Stimulated activated naive B cell treated with anti-CD40 and anti-IgM and Interleukin-4, amounts not matched to agents 10 μg/mL and 1 μg/mL and 100 μg/mL, for 72 hours (primary cell): ENCODE data around the gene GABRG2.
"Not testable (repeated sequence)": the region's sequence is repeated elsewhere in the genome, so short reads cannot be mapped to it uniquely, and the experiment has no call there.

ENCODE experiments used
- ATAC-seq, 2 donors: fragments of 150-1000 bp; cut with Tn5 transposase; replicated peaks; 2 replicates each; pipeline ENCODE4 v1.10.0; 2021; ENCODE audit warnings: moderate library complexity in 1 of 2
- DNase-seq: peaks from one replicate; pipeline ENCODE4 v3.0.0; 2021
- H3K27ac Mint-ChIP-seq: one replicate; pipeline ENCODE4 v1.8.0; 2022; ENCODE audit warnings: mild to moderate bottlenecking, mixed read lengths
- H3K27me3 Mint-ChIP-seq, 2 donors: one replicate each; pipeline ENCODE4 v1.8.0; 2022; ENCODE audit warnings: mixed read lengths in 2 of 2
- H3K36me3 Mint-ChIP-seq, 2 donors: one replicate each; pipeline ENCODE4 v1.8.0; 2022; ENCODE audit warnings: mixed read lengths in 2 of 2, mild to moderate bottlenecking in 1 of 2
- H3K4me1 Mint-ChIP-seq, 2 donors: one replicate each; pipeline ENCODE4 v1.8.0; 2022; ENCODE audit warnings: mixed read lengths in 2 of 2, mild to moderate bottlenecking in 1 of 2
- H3K4me3 Mint-ChIP-seq, 2 donors: one replicate each; pipeline ENCODE4 v1.8.0; 2022; ENCODE audit warnings: mild to moderate bottlenecking in 2 of 2, mixed read lengths in 2 of 2, moderate library complexity in 1 of 2
- H3K9me3 Mint-ChIP-seq, 2 donors: one replicate each; pipeline ENCODE4 v1.8.0; 2022; ENCODE audit warnings: mixed read lengths in 2 of 2, mild to moderate bottlenecking in 1 of 2

GABRG2 gene

DNA sequence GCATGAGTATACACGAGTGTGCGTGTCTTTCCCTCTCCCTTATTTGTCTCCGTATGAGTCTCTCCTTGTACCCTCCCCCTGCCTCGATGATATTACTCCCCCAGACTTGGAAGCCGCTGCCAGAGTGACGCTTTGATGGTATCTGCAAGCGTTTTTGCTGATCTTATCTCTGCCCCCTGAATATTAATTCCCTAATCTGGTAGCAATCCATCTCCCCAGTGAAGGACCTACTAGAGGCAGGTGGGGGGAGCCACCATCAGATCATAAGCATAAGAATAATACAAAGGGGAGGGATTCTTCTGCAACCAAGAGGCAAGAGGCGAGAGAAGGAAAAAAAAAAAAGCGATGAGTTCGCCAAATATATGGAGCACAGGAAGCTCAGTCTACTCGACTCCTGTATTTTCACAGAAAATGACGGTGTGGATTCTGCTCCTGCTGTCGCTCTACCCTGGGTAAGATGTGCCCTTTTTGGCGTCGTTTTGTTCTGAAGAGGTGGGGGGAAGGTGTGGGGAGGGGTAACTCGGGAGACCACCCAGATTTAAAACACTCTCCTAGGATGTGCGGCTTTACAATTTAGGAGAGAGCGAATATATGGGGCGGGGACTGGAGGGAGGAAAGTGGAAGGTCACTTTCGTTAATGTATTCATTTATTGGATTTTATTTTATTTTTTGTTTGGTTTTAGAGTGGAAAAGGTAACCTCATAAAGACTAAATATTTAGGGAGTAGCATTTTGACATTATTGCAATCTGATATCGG, at the start of gene GABRG2:
TSS of gene GABRG2 (plus strand) at position 119 of the 757 bp plus-strand sequence. CDS start at position 346, 227 bp downstream.
- H3K27ac Mint-ChIP-seq, result no peak within 1 kb of the TSS

DNA sequence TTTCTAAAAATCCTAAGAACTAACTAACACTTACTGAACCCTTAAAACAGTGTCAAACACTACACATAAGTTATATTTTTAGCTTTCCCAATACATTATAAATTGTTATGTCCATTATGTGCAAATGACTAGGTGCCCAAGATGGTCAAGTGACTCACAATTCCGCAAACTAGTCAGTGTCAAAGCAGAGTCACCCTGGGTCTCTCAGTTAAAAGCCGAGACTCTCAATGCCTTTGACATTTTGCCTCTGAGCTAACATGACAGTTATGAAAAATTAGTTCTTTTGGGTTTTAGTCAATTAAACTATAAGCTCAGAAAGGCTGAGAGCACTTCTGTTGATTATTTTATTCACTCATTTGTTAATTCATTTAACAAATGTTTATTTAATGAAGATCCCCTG, 42.3 kb upstream of the GABRG2 start:
- H3K27me3 Mint-ChIP-seq, result no peaks in the 10 kb centered on the region
- no peak overlapping the region for H3K4me3 Mint-ChIP-seq
- peaks cover 3 to 5% of the 10 kb centered on the region in 2 donors for H3K9me3 Mint-ChIP-seq
- no peak overlapping the region for H3K27ac Mint-ChIP-seq
- H3K4me1 Mint-ChIP-seq, result no peaks in the 10 kb centered on the region
- DNase-seq (no peak), ATAC-seq (no peak)
- no peaks in the 10 kb centered on the region for H3K36me3 Mint-ChIP-seq

More for the DNA sequence above, at the start of gene GABRG2:
- no peak within 1 kb of the TSS for H3K4me3 Mint-ChIP-seq
- H3K27me3 Mint-ChIP-seq, result peaks cover 5 to 6% of the 10 kb centered on the region in 2 donors
- DNase-seq, result no peak
- no peak for ATAC-seq
- peaks cover 0 to 2% of the 10 kb centered on the region in 2 donors for H3K9me3 Mint-ChIP-seq
- no peaks in the 10 kb centered on the region for H3K36me3 Mint-ChIP-seq
- H3K4me1 Mint-ChIP-seq, result no peaks in the 10 kb centered on the region

DNA sequence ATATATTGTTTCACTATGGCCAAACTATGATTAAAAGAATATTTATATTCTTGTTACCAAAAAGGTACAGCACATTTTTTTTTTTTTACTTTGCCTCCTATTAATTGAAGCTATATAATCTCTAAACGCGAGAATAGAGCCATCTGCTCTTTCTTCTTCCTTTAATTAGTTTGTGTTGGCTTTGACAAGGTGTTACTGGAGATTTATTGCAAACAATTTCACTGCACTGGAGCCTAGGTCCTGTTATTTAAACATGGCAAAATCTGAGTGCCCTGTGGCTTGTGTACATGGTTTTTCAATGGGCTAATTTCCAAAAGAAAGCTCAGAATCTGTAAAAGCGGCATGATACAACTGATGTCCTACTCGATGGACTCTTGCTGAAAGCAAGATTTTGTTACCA, 40.8 kb upstream of the GABRG2 start:
- no peaks in the 10 kb centered on the region for H3K27me3 Mint-ChIP-seq
- no peaks in the 10 kb centered on the region for H3K36me3 Mint-ChIP-seq
- no peaks in the 10 kb centered on the region for H3K4me1 Mint-ChIP-seq
- ATAC-seq, result no peak
- DNase-seq, result no peak
- no peak overlapping the region for H3K27ac Mint-ChIP-seq
- H3K9me3 Mint-ChIP-seq, result peaks cover 3 to 5% of the 10 kb centered on the region in 2 donors
- H3K4me3 Mint-ChIP-seq, result no peak overlapping the region

DNA sequence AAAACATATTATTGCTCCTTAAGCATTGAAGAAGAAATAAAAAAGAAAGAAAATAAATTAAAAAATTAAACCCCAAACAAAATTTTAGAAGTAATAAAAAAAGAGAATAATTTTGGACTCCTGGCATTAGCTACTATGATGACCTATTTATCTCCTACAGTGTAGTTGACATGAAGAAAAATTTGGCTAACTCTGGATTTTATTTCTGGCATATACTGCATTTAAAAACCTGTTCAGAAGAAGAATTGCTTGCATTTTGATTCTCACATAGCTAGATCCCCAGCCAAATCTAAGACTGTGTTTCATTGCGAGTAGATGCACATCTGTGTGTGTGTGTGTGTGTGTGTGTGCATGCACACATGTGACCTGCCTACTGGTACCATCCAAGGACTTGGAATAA, 30.1 kb upstream of the GABRG2 start:
- Mint-ChIP-seq H3K4me3 (no peak overlapping the region), H3K9me3 (peaks cover 2 to 3% of the 10 kb centered on the region in 2 donors)

DNA sequence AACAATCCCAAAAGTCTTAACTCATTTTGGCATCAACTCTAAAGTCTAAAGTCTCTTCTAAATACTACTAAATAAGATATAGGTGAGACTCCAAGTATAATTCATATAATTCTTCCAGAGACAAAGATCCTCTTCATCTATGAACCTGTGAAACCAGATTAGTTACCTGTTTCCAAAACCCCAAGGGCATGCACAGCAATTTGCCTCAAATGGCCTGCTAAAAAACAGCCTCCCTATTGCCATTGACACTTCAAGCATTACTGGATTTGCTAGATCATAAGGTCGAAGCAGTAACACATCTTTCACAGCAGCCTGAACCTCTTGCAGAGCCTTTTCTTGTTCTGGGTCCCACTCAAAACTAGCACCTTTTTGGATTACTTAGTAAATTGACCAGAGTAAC, 20.3 kb upstream of the GABRG2 start:
- ATAC-seq (no peak), DNase-seq (no peak)
- H3K4me1 Mint-ChIP-seq, result no peaks in the 10 kb centered on the region
- no peak overlapping the region for H3K4me3 Mint-ChIP-seq
- no peaks in the 10 kb centered on the region for H3K36me3 Mint-ChIP-seq
- no peak overlapping the region for H3K27ac Mint-ChIP-seq
- H3K9me3 Mint-ChIP-seq, result no peaks in the 10 kb centered on the region
- no peaks in the 10 kb centered on the region for H3K27me3 Mint-ChIP-seq

More for the DNA sequence above, 30.1 kb upstream of the GABRG2 start:
- no peaks in the 10 kb centered on the region for H3K4me1 Mint-ChIP-seq
- H3K27me3 Mint-ChIP-seq, result no peaks in the 10 kb centered on the region
- no peaks in the 10 kb centered on the region for H3K36me3 Mint-ChIP-seq
- DNase-seq (no peak), ATAC-seq (no peak)
- no peak overlapping the region for H3K27ac Mint-ChIP-seq

DNA sequence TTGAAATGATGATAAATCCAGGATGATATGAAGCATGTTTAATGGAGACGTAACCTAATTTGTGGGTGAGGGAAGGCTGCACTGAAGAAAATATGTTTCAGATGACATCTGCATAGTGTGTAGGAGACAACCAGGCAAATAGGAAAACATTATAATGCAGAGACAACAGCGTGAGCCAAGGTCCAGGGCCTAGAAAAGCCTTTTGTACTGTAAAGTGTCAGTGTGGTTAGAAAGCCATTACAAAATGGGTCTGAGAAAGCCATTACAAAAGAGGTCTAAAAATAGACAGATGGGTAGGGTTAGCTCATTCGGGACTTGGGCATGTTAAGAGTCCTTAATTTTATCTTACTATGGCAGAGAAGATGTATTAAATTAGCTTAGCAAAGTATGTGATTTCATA, 14.9 kb upstream of the GABRG2 start:
- Mint-ChIP-seq H3K9me3 (peaks cover 2 to 6% of the 10 kb centered on the region in 2 donors), H3K4me1 (no peaks in the 10 kb centered on the region), H3K36me3 (no peaks in the 10 kb centered on the region), H3K4me3 (no peak overlapping the region), H3K27me3 (no peaks in the 10 kb centered on the region), H3K27ac (no peak overlapping the region)
- ATAC-seq, result no peak
- DNase-seq, result no peak

DNA sequence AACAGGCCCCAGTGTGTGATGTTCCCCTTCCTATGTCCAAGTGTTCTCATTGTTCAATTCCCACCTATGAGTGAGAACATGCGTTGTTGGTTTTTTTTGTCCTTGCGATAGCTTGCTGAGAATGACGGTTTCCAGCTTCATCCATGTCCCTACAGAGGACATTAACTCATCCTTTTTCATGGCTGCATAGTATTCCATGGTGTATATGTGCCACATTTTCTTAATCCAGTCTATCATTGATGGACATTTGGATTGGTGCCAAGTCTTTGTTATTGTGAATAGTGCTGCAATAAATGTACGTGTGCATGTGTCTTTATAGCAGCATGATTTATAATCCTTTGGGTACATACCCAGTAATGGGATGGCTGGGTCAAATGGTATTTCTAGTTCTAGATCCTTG, 12.5 kb upstream of the GABRG2 start:
- not testable (repeated sequence) for H3K27me3 Mint-ChIP-seq, ATAC-seq, H3K4me1 Mint-ChIP-seq, H3K27ac Mint-ChIP-seq, H3K9me3 Mint-ChIP-seq, DNase-seq, H3K36me3 Mint-ChIP-seq, H3K4me3 Mint-ChIP-seq

DNA sequence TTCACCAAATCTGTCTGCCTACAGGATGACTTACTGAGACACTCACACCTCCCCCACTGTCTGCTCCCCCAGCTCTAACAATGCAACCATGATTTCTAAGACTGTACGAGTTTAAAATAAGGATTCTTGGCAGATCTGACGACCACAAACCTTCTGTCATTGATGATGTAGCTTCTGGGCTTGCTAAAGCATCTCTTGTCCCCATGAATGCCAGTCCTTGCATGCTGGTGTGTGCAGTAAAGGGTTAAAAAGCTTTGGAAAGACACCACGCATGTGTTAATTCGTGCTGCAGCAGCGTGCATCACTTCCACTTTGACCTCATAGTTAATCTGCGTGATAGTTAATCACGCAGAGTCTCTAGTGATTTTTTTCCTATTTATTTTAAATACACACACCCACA, 411 bp upstream of the GABRG2 start:
- Mint-ChIP-seq H3K27ac (no peak overlapping the region), H3K4me3 (no peak overlapping the region), H3K36me3 (no peaks in the 10 kb centered on the region), H3K9me3 (peaks cover 0 to 2% of the 10 kb centered on the region in 2 donors), H3K27me3 (peaks cover 5 to 6% of the 10 kb centered on the region in 2 donors), H3K4me1 (no peaks in the 10 kb centered on the region)
- no peak for ATAC-seq
- no peak for DNase-seq

DNA sequence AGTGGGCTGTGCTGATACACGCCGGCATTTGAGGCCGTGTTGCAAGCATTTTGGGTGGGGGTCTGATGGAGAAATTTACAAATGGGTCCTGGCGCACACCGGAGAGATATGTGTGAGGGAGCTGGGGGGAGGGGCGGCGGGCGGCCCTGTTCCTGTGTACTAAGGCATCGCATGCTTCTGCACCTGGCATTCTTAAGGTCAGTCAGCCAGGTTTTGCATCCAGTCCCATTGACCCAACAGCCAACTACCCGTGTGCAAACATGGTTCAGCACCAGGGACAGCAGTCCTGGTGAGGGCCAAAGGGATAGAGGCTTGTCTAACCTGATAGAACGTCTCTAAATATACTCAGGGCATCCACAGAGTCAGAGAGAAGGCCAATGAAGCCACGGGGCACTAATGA, 839 bp downstream of the GABRG2 start:
- Mint-ChIP-seq H3K9me3 (peaks cover 0 to 2% of the 10 kb centered on the region in 2 donors), H3K4me1 (no peaks in the 10 kb centered on the region), H3K36me3 (no peaks in the 10 kb centered on the region), H3K27me3 (peaks cover 5 to 6% of the 10 kb centered on the region in 2 donors), H3K27ac (no peak overlapping the region), H3K4me3 (no peak overlapping the region)
- ATAC-seq (no peak), DNase-seq (no peak)

DNA sequence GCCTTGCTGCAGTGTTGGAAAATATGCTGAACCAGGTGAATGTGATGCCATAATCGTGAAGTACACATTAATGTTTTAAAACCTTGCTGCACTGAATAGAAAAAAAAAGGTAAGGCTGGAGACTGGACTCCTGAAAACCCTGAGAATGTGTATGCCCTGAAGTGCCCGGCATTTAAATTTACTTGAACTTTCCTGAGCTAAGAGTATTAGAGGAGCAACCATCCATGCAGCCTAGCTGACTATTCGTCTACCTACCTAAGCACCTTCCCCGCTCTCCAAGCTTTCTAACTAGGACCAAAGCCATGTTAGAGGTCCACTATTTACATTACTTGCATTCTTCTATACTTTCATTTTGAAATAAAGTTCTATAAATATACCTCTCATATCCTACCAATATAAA, 1.4 kb downstream of the GABRG2 start:
- DNase-seq (no peak), ATAC-seq (no peak)
- H3K9me3 Mint-ChIP-seq, result peaks cover 0 to 2% of the 10 kb centered on the region in 2 donors
- no peaks in the 10 kb centered on the region for H3K4me1 Mint-ChIP-seq
- peaks cover 5 to 6% of the 10 kb centered on the region in 2 donors for H3K27me3 Mint-ChIP-seq
- no peak overlapping the region for H3K27ac Mint-ChIP-seq
- no peak overlapping the region for H3K4me3 Mint-ChIP-seq
- no peaks in the 10 kb centered on the region for H3K36me3 Mint-ChIP-seq

DNA sequence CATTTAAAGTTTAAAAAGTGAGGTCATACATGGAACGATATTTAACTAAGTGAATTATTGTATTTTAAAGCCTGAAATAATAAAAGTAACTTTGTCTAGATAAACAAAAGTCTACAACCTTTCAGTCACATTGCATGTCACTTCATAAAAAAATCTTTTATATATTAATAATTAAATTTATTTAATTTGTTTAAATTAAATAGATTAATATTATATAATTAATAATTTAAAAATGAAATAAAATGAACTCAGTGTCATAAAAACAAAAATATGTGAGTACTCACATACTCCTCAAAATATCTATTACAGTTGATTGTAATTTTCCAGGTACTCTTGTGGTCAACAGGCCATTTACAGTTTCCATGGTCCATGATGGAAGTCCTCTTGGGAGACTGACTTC, 11.2 kb downstream of the GABRG2 start:
- H3K4me1 Mint-ChIP-seq, result no peaks in the 10 kb centered on the region
- H3K36me3 Mint-ChIP-seq, result no peaks in the 10 kb centered on the region
- ATAC-seq (no peak), DNase-seq (no peak)
- no peak overlapping the region for H3K4me3 Mint-ChIP-seq
- H3K9me3 Mint-ChIP-seq, result peaks cover 0 to 2% of the 10 kb centered on the region in 2 donors
- no peak overlapping the region for H3K27ac Mint-ChIP-seq
- no peaks in the 10 kb centered on the region for H3K27me3 Mint-ChIP-seq

DNA sequence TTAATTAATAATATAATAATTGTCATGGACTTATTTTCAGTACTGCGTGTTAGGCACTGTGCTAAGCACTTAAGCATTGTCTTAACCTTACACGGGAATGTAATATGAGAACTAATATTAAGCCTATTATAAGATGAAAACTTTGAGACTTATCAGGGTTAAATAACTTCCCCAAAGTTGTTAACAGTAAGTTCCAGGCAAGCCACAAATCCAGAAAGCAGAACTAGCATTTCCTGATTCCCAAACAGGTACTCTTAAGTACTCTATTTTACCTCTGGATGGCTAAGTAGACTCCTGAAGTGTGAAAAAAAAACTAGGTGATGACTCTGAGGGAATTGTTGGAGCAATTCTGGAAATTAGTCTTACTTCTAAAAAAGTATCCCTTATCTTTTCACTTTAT, 23.8 kb downstream of the GABRG2 start:
- ATAC-seq (no peak), DNase-seq (no peak)
- no peak overlapping the region for H3K27ac Mint-ChIP-seq
- no peaks in the 10 kb centered on the region for H3K4me1 Mint-ChIP-seq
- H3K4me3 Mint-ChIP-seq, result no peak overlapping the region
- H3K27me3 Mint-ChIP-seq, result no peaks in the 10 kb centered on the region
- H3K36me3 Mint-ChIP-seq, result no peaks in the 10 kb centered on the region
- H3K9me3 Mint-ChIP-seq, result no peaks in the 10 kb centered on the region

DNA sequence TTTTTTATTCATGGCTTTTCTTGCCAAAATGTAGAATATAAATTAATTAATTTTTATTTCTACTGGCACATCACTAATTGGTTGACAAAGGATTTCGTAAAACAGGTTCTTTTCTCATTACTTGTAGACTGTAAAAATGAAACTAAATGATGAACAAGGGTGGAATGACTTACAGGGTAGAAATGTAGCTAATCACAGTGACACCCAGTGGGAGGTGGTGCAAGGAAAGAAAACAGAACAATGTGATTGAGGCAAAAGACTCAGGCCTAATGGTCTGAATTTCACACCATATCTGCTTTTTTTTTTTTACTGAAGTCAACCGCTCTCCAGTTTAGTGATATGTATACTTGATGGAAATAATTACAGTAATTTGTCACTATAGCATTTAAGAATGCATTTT, 28.9 kb downstream of the GABRG2 start:
- ATAC-seq (no peak), DNase-seq (no peak)
- Mint-ChIP-seq H3K27ac (no peak overlapping the region), H3K9me3 (no peaks in the 10 kb centered on the region), H3K27me3 (no peaks in the 10 kb centered on the region), H3K36me3 (no peaks in the 10 kb centered on the region), H3K4me3 (no peak overlapping the region), H3K4me1 (no peaks in the 10 kb centered on the region)

DNA sequence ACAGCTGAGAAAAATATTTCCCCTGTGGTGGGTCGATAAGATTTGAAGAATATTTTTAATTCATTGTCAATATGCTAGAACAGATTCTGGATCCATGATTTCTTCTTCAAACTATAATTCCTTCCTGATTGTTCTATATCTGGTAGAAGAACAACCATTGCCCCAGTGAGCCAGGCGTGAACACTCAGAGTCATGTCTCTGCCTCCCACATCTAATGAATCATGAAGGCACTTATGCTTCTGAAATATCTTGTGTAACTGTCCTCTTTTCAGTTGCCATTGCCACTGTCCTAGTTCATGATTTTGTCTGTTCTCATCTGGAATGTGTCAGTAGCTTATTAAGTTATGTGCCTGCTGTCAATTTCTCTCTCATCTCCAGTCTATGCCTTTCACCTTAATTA, 40.0 kb downstream of the GABRG2 start:
- Mint-ChIP-seq H3K4me1 (no peaks in the 10 kb centered on the region), H3K27me3 (no peaks in the 10 kb centered on the region), H3K4me3 (no peak overlapping the region), H3K36me3 (no peaks in the 10 kb centered on the region), H3K27ac (no peak overlapping the region), H3K9me3 (peaks cover 0 to 1% of the 10 kb centered on the region in 2 donors)
- no peak for ATAC-seq
- no peak for DNase-seq

DNA sequence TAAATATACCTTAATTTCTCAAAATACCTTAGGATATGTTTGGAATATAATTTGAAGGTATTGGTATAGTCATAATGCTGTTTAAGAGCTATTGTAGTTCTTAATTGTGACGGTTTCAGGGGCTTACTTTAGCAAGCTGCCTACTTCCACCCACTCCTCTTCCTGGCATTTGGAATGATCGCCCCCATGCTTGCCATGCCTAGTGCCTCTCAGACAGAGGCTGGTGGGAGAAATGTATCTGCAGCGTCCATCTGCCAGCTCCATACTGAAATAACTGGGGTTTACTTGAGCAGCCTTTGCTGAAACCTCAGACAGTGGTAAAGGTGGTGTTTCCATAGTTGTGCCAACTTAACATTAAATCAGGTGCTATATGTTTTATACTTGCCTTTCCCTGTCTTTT, 52.2 kb downstream of the GABRG2 start:
- H3K27ac Mint-ChIP-seq, result no peak overlapping the region
- no peak for DNase-seq
- no peaks in the 10 kb centered on the region for H3K4me1 Mint-ChIP-seq
- peaks cover 0 to 6% of the 10 kb centered on the region in 2 donors for H3K9me3 Mint-ChIP-seq
- H3K27me3 Mint-ChIP-seq, result no peaks in the 10 kb centered on the region
- H3K36me3 Mint-ChIP-seq, result no peaks in the 10 kb centered on the region
- no peak for ATAC-seq
- H3K4me3 Mint-ChIP-seq, result no peak overlapping the region
